NCI-H187 (cell line): ENCODE data around the gene COPE.

ENCODE experiments used
- DNase-seq, 2 experiments: peaks; one replicate each; lab custom pipeline; 2025; lab: John Stamatoyannopoulos, UW

COPE gene

DNA sequence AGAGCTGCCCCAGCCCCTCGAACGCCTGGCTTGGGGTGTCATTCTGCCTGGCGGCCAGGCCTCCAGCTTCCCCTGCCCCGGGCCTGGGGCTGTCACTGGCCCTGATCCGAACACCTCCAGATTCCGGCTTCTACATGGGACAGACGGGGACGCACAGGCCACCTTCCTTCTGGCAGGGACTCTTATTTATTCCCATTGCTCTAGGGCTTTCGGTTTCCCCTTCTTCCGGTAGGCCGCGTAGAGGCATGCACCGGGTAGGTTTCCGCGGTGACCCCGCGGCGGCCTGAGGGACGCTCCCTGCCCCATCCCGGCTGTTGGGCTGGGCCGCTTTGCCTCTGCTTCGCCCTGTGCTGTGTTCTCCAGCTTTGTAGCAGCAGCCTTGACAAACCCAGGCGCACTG lies 51.4 kb downstream of the COPE start:
- no peak for DNase-seq

DNA sequence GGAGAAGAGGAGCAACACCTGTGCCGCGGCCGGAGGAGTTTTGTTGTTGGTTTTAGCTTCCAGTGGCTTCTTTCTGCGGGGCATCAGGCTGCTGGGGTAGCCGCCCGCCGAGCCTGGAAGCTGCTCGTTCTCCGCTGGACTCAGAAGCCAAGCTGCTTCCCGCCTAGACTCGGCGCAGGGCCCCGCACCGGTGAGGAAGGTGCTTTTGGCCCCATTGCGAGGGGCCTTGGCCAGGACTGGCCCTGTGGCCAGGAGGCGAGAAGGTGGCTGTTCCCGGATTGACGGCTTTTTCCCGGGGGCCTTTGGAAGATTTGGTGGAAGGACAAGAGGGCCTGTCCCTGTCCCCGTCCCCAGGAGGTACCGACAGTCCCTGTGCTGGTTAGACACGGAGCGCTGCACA lies 52.0 kb downstream of the COPE start:
- DNase-seq: no peak

DNA sequence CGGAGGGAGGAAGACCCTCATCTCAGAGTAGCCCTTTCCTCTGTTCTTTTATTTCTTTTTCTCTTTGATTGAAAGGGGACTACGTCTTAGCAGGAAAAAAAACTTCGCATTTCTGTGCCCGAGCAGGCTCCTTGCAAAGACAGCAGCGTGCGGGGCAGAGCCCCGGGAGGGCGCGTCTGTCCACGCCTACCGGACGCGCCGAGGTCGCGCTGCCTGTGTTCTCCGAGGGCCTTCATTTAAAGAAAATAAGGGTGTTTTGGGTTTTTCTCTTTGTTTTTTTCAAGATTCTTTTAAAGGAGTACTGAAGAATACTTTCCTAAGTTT lies 52.4 kb downstream of the COPE start:
- DNase-seq: no peak

DNA sequence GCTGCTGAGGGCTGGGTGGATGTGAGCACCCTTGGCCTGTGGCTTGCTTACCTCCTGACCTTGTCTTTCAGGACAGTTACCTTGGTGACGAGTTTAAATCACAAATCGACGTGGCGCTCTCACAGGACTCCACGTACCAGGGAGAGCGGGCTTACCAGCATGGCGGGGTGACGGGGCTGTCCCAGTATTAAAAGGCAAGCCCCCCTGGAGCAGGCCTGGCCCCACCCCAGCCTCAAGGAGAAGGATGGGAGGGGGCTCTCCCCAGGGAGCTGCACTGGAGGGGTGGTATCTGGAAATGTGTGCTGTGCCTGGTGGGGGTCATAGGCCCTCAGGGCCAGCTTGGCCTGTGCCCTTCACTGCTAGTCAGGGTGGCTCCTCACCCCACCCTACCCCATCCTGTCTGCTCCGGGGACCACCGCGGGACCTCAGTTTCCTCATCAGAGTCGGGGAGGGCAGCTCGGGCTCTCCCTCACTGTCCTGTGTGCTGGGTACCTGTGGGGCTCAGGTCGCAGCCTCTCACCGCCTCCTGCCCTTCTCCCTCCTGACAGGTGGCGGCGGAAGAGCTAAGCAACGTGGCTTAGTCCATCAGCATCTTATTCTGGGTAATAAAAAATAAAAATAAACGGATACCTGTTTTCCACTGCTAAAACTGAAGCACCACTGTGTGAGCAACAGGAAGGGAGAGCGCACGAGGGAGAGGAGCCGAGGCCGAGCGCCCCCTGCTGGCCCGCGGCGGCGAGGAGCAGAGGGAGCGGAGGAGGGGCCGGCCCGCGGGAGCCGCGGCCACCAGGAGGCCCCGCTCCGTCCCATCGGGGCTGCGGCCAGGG lies 53.0 kb downstream of the COPE start:
- DNase-seq: no peak

DNA sequence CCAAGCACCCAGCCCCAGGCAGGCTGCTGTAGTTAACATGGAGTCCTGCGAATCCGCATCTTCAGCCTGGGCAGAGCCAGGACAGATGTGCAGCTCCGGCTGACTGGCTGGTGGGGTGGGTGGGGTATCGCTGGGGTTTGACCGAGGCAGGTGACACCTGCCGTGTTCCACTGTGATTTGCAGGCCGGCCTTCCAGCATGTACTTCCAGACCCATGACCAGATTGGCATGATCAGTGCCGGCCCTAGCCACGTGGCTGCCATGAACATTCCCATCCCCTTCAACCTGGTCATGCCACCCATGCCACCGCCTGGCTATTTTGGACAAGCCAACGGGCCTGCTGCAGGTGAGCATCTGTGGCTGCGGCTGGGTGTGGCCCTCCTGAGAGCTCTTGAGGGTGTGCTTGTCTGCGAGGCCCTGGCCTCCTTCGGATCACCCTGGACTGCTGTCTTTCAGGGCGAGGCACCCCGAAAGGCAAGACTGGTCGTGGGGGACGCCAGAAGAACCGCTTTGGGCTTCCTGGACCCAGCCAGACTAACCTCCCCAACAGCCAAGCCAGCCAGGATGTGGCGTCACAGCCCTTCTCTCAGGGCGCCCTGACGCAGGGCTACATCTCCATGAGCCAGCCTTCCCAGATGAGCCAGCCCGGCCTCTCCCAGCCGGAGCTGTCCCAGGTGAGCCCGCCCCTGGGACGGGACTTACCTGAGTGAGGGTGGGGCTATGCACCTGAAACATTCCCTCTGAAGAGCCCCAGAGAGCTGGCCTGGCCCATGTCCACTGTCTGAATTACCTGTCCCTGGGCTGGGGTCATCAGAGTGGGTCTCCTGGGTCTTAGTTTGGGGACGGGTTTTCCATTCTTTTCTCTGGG lies 53.8 kb downstream of the COPE start:
- no peak for DNase-seq

DNA sequence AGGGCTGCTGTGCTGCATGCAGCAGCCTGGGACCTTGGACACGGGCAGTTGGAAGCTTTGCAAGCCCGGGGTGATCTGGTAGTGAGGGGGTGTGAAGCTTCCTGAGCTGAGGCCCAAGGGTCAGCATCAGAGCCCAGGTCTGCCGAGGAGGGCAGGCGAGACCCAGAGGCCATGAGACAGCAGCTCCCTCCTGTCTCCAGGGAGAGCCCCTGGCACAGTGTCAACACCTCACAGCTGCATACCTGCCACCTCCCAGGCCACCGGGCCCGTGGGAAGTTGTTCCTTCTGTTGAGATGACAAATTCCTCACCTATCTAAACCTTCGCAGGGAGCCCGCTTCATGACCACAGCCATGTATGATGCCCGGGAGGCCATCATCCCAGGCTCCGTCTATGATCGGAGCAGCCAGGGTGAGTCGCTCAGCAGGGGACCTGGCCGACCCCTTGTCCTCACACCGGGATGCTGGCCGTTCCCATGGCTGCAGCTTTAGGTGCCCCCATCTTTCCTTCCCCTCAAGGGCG lies 55.3 kb downstream of the COPE start:
- DNase-seq: no peak

DNA sequence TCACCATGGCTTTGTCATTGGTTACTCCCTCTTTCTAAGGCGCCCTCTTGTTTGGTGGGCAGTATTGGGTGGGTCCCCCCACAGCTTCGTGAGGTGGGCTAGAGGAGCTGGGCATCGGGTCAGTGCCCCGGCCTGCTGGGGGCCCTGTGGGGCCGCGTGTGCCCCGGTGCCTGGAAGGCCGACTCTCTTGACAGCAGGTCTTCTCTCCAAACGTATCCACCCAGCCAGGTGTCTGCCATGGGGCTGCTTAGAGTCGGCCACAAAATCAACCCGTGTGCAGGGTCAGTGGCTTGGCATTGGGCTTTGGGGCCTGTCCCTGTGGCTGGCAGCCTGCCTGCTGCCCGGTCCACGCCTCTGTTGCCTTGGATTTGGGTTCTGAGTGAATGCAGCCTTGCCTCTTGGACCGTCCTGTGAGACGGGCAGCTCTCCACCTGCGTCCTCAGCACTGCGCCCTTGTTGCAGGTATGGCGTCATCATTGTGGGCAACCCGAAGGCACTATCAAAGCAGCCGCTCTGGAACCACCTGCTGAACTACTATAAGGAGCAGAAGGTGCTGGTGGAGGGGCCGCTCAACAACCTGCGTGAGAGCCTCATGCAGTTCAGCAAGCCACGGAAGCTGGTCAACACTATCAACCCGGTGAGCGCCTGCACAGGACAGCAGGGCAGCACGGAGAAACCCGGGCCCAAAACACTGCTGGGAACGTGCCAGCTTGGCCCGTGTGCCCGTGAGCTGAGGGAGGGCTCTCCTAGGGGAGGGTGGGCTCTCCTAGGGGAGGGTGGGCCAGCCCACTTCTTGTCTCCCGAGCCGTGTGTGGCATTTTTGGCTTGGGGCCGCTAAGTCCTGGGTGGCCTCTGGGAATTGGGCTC lies 56.0 kb downstream of the COPE start:
- no peak for DNase-seq

DNA sequence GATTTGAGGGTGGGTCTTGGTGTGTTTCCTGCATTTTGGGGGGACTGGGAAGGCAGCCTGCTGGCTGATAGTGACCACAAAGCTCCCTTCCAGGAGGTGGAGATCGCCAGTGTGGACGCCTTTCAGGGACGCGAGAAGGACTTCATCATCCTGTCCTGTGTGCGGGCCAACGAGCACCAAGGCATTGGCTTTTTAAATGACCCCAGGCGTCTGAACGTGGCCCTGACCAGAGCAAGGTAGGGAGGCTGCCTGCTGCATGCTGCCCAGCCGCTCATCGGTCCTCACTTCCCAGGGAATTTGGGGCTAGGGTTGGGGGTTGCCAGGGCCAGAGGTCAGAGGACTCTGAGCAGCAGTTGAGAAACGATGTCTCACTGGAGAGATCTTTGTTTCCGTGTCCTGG lies 57.3 kb downstream of the COPE start:
- no peak for DNase-seq

DNA sequence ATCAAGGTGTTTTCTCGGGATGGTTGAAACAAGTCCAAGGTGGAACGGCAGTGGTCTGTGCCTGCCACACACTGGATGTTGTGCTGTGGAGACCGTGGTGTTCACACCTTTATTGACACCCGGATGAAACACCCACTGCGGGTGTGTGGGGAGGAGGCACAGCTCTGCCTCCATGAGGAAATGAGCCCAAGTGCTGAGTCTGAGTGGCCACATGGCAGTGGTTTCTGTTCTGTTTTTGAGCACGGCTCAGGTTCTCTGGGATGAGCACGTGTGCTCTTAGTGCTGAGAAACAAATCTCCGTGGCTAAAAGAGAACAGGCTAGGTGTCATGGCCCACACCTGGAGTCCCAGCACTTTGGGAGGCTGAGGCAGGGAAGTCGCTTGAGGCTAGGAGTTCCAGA lies 58.0 kb downstream of the COPE start:
- DNase-seq: no peak

DNA sequence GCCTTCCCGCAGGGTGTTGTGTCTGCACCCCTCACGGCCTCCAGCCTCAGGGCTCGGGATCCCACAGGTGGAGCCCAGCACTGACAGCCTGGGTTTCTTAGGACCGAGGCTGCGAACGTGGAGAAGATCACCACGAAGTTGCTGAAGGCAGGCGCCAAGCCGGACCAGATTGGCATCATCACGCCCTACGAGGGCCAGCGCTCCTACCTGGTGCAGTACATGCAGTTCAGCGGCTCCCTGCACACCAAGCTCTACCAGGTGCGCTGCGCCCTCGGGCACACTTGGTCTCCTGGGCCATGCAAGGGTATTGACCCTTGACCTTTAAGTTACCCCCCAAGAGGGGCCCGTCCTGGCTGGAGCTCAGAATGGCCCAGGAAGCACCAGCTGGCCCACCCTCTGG lies 58.5 kb downstream of the COPE start:
- no peak for DNase-seq

DNA sequence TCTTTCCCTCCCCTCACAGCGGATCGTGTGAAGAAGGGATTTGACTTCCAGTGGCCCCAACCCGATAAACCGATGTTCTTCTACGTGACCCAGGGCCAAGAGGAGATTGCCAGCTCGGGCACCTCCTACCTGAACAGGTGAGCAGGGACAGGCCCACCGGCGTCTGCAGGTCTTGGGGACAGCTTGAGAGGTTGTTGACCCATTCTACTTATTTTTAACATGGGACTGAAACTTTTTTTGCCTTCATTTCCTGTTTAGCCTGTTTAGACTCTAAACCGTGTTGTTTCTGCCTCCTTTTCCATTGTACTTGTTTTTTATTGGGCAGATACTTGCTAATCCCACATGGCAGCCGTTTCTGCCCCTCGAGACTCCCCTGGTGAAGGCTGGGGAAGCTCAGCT lies 58.9 kb downstream of the COPE start:
- no peak for DNase-seq

DNA sequence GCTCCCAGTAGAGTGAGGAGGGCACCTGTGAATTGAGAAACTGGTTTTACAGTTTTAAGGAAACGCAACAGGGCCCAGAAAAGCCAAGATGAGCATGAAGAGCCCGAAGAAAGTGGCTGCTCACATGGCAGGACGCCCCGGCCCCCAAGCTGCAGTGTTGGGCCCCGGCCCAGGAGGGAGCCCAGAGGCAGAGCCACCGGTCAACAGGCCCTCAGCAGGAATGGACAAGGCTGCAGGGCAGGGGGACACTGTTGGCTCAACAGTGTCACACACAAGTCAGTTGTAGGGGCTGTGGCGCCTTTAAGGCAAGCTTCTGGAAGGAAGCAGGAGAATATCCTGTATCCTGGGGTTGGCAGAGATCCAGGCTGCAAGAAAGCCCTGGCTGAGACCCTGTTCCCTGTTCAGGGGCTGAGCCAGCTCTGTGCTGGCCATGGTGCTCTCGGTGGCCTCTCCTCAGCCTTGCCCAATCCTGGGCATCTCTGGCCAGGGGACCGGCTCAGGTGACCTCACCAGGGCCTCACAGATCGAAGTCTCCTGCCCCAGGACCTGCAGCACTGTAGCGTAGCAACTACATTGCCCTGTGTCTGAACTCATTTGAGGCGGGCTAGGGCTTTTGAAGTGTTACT lies 59.4 kb downstream of the COPE start:
- DNase-seq: no peak

DNA sequence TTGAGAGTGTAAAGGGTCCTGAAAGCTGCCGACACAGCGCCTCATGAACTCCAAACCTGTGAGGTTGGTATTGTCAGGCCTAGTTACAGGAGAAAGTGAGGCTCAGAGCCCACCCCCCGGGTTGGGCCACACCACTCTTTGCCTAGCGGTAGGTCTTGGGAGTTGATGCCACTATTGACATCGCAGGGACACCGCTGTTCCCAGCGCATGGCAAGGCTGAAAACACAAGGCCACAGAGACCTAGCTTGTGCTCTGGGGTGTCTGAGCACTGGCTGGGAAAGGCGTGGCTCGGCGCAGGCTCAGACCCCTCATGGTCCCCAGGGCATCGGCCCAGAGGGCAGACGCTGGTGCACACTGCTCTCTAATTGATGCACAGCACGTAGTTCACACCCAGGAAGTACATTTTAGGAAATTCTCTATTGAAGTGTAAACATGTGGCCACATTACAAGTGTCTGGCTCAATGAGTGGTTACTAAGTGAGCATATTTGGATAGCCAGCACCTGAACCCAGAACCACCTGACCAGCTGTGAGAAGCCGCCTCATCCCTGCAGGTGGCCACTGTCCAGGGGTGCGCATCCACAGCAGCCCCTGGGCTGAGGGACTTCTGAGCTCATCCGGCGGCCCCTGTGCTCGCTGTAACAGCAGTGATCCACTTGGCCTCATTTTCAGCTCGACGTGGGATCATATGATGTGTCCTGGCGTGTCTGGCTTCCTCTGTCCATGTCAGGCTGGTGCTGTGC lies 60.1 kb downstream of the COPE start:
- DNase-seq: no peak

DNA sequence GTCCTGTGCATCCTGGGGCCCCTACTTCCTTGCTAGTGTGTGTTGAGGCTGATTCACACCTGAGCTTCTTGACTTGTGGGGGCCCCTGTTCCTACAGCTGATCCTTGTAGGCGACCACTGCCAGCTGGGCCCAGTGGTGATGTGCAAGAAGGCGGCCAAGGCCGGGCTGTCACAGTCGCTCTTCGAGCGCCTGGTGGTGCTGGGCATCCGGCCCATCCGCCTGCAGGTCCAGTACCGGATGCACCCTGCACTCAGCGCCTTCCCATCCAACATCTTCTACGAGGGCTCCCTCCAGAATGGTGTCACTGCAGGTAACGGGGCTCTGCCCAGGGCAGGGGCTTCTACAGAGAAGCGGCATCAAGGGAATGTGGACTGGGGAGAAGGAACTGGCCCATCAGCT lies 62.0 kb downstream of the COPE start:
- no peak for DNase-seq

DNA sequence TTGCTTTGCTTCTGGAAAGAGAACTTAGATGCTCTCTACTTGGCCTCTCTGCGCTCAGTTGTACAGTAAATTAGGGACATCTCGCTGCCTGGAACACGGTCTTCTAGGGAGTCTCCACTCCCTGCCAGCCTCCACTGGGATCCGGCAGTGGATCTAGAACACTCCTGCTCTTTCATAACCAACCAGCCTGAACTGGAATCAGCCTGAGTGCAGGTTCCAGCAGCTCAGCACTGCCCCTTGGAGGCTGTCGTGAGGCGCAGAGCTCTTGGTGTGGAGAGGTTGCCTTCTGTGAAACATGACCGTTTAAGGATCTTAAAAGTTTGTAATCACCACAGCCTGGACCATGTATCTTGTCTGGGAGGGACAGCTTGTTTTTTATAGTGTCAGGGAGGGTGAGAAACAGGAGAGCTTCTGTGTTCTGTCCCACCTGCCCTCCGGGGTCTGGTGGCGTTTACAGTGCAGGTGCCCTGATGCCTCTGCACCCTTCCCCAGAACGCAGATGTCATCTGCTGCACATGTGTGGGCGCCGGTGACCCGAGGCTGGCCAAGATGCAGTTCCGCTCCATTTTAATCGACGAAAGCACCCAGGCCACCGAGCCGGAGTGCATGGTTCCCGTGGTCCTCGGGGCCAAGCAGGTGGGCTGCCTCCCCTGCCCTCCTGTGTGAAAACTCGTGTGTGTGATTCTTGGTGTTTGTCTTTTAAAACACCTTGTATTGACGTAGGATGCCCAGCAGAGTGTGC lies 62.6 kb downstream of the COPE start:
- no peak for DNase-seq

DNA sequence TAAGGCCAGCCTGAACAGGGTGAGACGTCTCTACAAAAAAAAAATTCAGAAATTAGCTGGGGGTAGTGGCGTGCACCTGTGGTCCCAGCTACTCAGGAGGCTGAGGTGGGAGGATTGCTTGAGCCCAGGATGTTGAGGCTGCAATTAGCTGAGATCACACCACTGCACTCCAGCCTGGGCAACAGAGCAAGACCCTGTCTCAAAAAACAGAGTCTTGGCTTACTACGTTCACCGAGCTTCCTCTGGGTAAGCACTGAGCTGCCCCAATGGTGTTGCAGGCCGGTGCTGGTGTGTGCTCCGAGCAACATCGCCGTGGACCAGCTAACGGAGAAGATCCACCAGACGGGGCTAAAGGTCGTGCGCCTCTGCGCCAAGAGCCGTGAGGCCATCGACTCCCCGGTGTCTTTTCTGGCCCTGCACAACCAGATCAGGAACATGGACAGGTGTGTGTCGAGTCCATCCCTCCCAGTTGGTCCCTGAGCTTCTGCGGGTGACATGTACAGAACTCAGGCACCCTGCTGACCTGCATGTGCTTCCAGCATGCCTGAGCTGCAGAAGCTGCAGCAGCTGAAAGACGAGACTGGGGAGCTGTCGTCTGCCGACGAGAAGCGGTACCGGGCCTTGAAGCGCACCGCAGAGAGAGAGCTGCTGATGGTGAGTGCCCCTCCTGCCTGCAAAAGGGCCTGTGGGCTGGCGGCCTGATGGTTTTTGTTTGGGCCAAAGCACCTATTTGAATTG lies 63.4 kb downstream of the COPE start:
- no peak for DNase-seq

DNA sequence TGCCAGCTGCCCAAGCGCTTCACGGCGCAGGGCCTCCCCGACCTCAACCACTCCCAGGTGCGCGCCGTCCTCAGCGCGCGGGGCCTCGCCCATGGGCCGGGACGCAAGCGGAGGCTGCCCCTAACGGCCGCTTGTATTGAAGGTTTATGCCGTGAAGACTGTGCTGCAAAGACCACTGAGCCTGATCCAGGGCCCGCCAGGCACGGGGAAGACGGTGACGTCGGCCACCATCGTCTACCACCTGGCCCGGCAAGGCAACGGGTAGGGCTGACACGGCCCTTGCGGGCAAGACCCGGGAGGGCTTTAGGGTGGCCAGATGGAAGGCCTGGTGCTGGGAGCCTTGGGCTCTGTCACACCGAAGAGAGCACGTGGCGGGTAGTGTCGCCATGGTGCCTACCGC lies 64.2 kb downstream of the COPE start:
- DNase-seq: no peak

DNA sequence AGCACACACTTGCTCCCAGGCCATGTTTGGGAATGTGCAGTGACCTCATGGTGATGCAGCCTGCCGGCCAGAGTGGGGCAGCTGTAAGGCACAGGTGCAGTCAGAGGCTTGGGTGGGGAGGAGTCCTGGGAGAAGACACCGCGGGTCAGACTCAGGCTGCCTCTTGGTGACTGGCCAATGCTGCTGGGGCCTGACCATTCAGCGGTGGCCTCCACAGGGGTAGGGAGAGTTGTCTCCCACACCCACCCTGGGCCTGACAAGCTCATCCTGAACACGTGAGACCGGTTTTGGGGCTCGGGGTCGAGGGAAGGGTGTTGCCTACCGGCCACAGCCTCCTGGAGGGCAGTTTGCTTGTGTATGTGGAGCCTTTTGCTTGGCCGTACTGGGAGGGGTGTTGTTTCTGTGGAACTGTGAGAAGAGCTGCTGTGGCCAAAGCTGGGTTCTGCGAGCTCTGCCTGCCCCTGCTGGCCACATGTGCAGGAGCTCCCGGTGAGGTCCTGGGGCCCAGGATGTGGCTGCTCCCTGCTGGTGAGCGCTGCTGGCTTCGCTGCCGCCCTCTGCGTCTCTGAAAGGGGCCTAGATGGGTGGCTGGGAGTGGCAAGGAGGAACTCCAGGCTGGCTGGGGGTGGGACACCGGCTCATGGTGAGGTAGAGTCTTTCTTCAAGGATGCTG lies 65.3 kb downstream of the COPE start:
- DNase-seq: no peak

DNA sequence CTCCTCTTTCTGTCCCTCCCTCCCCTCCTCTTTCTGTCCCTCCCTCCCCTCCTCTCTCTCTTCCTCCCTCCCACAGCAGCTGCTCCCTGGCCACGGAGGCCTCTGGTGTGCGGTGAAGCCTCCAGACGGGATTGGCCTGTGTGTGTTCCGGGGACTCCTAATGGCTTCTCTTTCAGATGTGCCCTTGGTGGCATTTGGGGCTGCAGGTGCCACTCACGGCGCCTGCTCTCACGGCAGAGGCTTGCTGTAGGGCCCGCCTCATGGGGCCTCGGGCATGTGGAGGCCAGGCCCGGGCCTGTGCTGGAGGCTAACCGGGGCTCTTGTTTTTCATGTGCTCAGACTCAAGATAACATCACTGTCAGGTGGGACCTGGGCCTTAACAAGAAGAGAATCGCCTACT lies 66.5 kb downstream of the COPE start:
- no peak for DNase-seq
